Measurements from ENCODE around the gene KANSL1.

DNA sequence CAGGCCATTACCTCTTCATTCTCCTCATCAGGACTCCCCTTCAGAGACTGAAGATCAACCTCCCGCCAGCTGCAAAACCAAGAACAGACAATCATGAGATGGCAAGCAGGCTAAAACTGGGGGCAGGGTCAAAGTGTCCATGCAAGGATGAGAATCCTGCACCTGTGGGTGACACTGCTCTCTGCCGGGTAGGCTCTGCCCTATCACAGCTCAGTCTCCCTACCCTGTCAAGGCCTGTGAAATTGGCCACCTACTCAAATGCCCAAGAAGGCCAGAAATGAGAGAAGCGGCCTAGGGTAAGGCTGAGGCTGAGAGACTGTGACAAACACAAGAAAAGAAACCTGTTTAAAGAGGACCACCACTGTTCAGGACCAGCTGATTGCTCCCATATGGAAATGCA lies 159.8 kb downstream of the KANSL1 start:
- TF ChIP-seq, protein P1, sequence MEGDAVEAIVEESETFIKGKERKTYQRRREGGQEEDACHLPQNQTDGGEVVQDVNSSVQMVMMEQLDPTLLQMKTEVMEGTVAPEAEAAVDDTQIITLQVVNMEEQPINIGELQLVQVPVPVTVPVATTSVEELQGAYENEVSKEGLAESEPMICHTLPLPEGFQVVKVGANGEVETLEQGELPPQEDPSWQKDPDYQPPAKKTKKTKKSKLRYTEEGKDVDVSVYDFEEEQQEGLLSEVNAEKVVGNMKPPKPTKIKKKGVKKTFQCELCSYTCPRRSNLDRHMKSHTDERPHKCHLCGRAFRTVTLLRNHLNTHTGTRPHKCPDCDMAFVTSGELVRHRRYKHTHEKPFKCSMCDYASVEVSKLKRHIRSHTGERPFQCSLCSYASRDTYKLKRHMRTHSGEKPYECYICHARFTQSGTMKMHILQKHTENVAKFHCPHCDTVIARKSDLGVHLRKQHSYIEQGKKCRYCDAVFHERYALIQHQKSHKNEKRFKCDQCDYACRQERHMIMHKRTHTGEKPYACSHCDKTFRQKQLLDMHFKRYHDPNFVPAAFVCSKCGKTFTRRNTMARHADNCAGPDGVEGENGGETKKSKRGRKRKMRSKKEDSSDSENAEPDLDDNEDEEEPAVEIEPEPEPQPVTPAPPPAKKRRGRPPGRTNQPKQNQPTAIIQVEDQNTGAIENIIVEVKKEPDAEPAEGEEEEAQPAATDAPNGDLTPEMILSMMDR (IDR thresholded peaks at IDR 0.05; ENCODE audit: insufficient read depth, low read depth, low read length) = no peak
- no peak for TF ChIP-seq EZH2 (IDR thresholded peaks at IDR 0.05; ENCODE audit: insufficient read depth, low read length)
